HG02981 (cell line): ENCODE results near the gene RABIF.

Experiments used
- ATAC-seq: cut with Tn5 transposase; IDR thresholded peaks from one replicate; pipeline ENCODE4 v1.9.1; 2021; ENCODE audit warnings: mild to moderate bottlenecking, moderate library complexity; ENCODE audit not compliant: unreplicated experiment

The RABIF gene

DNA sequence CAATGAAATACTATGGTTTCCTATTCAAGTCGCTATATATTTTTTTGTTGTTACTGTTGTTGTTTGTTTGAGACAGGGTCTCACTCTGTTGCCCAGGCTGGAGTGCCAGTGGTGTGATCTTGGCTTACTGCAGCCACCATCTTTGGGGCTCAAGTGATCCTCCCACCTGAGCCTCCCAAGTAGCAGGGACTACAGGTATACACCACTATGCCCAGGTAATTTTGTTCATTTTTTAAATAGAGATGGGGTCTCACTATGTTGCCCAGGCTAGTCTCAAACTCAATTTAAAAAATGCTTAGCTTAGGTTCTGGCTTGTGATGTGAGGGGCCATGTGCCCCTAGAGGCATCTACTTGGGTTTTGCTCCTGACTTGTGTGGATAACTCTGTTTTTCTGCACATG is 9.8 kb downstream of the RABIF start:
- no peak for ATAC-seq

DNA sequence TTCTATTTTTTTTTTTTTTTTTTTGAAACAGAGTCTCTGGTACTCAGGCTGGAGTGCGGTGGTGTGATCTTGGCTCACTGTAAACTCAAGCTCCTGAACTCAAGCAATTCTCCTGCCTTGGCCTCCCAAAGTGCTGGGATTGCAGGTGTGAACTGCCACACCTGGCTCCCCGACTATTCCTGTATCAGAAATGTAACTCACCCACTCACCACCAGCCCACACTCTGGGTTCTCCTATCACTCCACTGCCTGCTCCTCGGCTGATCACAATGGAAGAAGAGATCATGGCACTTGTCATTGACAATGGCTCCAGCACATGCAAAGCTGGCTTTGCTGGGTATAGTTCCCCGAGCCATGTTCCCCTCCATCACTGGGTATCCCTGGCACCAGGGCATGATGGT is 15.9 kb downstream of the RABIF start:
- no peak for ATAC-seq

DNA sequence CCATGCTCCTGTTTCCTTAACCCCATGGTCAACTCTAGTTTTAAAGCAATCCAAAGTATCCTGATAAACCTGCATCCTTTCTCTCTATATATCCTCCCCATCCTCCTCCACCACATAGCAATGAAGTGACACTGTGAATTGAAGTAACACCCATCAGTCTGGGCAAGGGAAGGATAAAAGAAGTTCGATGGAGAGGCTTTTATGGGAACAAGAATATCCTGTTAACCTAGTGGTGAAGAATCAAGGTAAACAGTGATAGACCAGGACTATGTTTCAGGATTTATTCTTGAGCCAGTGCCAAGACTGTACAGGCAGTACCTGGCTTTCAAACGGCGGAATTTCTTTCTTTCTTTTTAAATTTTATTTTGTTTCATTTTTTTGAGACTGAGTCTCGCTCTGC is 17.6 kb downstream of the RABIF start:
- no peak for ATAC-seq

DNA sequence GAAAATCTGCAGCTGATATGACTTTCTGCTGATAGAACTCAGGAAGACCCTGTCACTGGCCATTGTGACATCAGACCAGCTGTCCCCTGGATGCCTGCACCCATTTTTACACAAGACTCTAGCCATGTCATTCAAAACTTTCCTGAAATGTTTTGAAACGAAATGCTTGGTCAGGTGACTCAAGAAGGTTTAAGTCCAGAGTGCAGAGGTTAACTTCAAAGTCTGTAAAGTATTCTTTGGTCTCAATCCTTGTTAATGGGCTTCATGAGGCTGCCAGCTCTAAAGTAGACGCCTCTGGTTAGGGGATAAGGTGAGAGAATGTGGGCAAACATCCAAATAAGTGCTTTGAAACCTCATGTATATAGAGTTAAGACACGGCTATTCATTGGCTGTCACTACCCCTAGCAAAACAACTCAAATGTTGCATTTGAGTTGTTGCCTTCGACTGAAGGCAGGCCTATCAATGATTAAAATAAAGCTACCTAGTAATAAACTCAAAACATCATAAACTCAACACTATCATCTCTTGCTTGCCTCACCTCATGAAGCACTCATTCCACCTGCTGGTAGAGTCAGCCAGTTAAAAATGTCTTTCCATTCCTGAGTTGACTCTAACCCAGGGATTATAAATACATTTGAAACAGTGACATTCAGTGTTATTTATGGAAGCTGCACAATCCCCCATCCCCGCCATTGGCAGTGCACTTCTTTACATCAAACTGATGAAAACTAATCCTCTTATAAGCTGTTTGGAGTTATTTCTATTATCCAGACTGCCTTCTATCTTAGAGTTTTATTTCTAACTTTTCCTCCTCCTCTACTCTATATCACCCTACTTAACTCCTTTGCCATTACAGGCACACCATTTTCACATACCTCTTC is 26.0 kb downstream of the RABIF start:
- no peak for ATAC-seq

DNA sequence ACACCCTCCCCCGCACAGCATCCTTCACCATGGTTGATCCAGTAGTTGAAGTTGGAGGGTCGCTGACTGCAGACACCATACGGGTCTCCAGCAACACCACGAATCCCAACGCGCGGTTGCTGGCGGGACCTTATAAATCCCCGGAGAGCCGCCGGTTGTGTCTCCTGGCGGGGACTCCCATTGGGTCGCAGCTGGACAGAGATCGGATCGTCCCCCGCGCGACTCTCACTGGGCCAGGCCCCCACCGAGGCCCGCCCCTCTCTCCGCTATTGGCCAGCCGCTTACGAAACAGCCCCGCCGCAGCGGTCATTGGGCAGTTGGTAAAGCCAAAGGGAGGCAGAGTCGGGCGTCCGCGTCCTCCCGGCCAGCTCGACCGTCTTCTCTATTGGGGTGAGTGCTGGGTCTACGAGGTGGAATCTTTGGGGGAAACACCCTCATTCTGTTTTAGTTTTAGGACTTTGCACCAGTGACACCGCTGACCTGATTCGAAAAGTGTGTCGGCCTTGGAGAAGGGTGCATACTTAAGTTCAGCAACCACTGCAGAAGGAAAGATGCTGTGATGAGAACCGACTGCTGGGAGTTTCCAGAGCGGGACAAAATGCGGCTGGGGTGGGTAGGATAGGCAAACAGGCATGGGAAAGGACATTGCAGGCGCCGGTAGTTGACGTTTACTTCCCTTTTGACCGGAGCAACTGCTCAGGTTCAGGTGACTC is 27.4 kb downstream of the RABIF start:
- peak; percentile 89 for ATAC-seq

DNA sequence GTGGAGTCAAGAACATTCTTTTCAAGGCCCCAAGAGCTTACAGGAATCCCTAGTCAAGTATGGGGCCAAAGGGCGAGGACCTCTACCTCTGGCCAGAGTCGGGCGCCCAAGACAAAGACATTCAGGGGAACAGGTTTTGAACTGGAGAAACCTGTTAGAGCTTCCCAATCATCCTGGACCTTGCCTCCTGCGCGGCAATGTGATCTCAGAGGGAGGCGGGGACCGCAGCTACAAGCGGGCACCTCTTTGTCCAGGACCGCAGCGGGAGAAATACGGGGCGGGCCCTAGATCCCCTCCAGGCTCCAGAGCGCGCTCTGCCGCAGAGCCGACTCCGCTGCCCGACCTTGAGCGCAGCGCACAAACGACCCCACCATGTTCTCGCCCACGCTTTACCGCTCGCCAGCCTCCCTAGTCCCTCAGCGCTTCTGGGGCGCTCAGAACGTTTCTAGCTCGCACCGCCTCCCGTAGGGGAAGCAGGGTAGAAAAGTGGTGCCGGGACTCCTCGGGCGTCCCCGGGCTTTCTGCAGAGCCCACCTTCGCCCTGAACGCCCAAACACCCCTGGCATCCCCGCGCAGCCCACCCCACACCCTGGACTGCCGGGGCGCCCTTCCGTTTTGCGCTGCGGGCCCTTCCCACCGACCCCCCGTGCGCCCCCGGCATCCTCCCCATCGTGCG is 28.1 kb downstream of the RABIF start:
- peak; percentile 27 for ATAC-seq

DNA sequence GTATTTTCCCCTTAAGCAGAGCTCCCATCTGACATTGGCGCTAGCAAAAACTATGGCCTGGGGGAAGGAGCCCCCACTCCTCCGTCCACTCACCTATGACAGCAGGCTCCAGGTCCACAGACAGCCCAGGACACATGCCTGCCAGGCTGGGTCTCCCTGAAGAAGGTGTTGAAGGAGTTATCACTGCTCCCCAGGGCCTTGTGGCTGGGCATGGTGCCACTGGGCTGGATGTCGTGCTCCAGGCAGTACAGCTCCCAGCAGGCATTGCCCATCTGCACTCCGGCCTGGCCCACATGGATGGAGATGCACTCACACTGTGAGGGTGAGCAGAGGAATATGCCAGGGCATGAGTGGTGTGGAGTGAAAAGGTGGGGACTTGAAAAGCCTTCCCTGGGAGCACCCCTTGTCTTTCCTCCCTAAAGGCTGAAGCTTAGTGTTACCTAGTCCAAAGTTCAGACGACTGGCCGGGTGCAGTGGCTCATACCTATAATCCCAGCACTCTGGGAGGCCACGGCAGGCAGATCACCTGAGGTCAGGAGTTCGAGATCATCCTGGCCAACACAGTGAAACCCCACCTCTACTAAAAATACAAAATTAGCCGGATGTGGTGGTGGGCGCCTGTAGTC is 30.0 kb downstream of the RABIF start:
- ATAC-seq: no peak

DNA sequence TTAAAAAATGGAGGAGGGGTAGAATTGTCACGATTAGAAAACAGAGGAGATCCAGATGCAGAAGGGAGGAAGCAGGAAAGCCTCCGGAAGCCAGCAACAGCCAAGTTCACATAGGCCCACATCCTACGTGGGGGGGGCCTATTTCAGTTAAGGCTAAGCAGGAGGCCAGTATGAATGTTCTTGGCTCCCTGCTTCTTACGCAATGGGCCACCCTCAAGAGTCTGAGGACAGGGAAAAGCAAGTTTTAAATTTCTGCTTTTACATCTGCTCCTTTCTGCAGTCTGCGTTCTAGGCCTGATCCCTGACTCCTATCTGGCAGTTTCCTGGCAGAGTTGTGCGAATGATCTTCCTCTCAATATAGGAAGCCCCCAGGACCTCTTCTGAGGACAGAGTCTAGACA is 30.6 kb downstream of the RABIF start:
- ATAC-seq: no peak

DNA sequence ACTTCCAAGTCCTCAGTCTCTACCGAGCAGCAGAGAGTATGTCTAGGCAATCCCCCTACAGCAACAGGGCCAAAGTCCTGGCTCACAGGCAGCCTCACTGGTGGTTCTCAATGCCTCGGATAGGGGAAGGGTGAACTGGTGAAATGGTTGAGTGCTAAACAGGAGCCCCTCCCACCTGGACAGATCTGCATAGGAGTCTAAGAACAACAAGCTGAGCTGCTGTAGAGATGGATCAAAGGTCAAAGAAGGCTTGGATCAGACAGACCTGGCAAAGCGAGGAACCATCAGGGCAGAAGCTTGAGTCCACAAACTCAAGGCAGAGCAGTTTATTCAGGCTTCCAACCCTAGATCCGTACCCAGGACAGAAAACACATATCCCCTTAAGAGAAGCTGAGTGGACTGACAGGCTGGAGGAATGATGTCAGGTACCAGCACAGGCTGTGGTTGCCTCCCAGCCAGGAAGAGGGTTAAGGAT is 31.8 kb downstream of the RABIF start:
- no peak for ATAC-seq

DNA sequence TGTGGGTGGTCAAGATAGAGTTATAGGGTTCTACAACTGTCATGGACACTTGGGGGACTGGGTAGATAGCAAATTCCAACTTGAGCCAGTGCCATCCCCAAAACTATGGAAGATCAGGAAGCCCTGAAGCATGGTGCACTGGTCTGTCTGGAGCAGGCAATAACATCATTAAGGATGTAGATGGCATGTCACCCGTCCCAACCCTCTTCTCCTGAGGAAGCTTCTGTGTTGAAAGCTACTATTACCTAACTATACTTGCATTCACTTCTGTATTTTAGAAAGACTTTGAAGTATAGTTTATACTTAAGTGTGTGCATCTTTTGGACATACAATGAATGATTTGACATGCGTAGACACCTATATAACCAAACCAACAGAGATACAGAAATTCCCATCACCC is 32.9 kb downstream of the RABIF start:
- ATAC-seq: no peak

DNA sequence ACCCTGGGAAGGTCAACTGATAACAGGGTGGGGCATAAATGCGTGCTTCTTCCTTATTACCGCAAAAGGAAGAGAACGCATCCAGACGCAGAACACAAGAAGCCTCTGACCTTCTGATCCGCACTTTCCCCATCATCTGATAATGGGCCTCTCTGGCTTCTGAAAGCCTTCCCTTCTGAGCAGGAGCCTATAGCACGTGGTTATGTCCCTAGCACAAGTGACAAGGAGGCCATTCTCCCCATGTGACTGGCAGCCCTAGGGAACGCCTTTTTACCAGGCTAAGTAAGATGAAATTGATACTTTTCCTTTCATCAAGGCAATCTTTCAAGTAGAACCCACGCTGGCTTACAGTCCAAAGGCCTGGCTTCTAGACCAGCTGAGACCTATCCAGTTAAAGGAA is 34.2 kb downstream of the RABIF start:
- ATAC-seq: no peak

DNA sequence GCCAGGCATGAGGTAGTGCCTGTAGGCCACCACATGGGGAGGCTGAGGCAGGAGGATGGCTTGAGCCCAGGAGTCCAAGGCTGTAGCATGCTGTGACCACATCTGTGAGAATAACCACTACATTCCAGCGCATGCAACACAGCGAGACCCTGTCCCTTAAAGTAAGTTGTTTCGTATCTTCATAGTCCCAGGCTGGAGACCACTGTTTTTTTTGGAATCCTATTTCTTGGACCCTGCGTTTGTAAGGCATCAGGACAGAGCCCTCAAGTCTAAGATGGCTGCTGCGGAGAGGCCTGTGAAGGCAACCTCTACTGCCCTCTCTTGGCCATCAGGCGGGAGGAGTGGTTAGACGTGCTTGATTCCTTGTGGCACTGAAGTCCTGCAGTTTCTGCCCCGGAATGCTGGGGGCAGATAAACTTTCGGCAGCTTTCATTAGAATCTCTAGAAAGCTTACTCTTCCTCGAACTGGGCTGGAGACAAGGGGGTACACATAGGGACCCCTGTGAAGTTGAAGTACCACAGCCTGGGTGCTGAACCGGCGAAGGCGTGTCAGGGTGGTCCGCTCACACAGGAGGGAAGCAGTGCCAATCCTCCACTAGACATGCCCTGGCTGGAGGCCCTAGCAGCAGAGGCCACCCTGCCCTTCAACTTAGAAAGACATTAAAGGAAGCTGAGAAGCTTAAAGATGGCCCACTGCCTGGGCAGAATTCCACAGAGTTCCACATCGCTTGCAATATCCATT is 36.6 kb downstream of the RABIF start:
- ATAC-seq: no peak

DNA sequence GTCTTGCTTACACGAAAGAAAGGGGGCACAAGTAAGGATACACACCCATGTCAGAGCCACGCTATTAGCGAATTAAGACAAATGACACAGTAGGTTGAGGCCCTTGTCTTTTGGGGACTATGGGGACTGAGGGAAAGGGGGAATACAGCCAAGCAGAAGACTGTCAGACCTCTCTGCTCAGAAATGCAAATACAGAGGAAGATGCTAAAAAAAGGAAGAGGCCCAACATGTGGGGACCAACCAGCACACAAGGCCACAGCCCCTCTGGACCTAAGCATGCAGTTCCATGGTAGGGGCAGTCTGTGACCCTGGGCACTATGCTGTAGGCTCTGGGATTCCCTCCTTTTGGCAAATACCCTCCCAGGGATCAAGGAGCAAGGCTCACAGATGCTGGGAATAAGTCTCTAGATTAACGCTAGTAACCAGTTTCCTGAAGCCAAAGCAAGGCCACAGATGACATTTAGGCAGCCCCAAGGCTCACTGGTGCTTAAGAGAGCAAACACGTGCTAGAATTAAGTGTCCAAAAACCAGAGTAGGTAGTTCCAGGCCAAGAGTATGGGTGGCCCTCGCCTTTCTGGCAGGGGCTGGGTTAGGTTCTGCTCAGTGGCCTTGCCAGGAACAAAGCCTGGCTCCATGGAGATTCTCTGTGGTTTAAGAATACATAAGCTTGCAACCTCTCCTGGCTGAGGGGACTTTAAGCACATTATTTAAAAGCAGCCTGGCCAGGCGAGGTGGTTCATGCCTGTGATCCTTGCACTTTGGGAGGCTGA is 38.2 kb downstream of the RABIF start:
- ATAC-seq: no peak

DNA sequence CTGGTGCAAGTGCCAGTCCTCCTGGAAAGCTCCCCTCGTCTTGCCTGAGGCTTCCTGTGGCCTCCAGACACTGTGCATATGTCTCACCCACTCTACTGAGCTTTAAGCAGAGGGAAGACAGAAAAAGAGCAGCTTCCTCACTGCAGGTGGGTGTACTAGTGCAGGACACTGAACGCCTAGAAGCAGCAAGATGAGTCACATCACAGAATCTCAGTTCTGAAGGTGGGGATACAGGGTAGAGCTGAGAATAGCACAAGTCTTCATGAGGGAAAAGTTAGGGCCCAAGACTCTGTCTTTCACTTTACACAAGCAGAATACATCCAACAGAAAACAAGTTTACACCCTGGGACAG is 40.8 kb downstream of the RABIF start:
- ATAC-seq: no peak

DNA sequence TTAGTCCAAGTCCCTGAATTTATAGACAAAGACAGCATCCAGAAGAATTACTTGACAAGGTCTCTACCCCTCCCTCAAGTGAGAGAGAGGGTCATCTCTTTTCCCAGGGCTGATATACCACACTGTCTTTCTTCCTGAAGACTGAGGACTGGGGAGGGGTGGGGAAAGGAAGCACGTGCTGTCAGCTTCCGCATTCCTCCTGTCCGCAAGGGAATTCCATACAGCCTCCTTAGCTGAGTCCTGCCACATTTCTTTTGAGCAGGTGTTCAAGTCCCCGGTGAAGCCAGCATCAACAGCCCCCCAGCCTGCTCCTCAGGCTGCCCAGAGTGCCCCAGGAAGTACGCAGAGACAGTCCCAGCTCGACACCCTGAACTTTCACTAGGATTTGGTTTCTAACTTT is 44.0 kb downstream of the RABIF start:
- no peak for ATAC-seq

DNA sequence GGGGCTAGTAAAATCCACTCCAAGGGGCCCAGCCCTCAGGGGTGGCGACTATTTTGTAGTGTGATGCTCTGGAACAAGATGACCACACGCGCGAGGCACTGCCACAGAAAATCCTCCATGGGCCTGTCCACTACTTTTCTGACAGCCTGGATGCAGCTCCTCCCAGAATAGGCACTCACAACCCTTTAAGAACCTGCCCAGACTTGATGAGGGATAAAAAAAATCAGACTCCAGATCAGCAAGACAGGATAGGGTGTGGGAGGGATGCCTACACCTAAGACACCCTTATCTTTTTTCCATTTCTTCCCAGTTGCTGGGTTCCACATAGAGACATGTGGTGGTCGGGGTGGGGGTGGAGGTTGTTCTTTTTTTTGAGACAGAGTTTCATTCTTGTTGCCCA is 44.7 kb downstream of the RABIF start:
- no peak for ATAC-seq

DNA sequence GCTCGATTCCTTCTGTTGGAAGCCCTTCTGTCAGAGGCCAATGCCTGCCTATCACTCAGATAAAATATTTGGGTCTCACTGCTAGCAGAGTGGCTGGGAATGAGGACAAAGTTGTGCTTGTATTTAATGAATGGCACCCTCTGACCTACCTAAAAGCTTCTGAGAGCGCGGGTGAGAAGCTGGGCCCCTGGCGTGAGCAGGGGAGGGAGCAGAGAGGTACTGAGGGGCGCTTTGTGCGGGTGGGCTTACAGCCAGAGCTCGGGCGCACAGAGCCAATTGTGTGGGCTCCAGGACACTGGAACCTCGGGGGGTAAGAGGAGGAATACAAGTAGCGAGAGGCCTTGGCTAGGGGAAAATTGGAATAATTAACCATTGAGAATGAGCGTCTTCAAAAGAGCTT is 45.9 kb downstream of the RABIF start:
- ATAC-seq: no peak

DNA sequence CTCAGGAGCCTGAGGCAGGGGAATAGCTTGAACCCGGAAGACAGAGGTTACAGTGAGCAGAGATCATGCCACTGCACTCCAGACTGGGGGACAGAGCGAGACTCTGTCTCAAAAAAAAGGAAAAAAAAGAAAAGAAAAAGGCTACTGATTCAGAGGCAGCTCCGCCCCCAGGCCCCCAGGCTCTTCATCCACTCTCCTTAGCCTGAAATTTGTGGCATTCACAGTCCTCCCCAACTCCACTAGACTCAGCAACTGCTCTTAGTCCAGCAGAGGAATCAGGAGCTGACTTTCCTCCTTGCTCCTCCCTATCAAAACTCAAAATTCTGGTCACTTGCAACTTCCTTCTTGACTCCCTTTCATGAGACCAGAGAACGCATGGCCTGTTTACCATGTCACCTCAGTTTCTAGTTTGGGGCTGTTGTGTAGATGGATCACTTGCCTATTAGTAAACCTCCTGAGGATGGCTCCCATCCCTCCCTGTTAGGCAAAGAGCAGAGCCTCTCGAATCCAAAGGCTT is 51.1 kb downstream of the RABIF start:
- ATAC-seq: no peak

DNA sequence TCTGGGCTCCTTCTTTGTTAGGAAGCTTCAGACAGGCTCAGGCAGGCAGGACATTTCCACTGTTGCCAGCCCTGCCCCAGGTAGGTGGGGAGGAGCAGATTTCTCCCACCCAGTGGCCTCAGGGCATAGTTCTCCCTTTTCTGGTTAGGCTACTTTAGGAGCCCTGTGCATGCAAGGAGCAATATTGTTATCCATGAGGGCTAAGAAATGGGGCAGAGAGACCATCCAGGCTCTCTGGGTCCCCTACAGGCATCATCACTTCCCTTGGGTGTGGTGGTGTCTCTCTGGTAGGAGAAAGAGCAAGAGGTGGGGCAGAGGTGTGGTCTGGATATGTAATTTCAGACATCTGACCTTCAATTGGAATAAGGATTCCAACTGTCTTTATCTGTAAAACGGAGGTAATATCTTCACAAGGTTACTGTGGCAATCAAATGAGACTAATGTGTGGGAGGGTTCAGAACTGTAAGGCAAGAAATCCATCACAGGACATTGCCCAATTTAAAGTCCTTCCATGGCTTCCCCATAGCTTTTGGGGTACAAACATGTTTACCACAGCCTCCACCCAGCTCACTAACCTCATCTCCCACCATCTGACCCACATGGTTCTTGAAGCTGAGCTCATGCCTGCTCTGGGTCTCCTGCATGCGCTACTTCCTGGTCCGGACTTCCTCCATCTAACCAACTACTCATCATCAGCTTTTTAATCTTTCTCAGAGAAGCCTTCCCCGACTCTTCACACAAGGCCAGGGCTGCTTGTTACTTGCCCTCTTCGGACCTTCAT is 52.1 kb downstream of the RABIF start:
- no peak for ATAC-seq
